Fibroblast of lung (primary cell): ENCODE measurements around the gene RND3. TPM values are rescaled to one million over a fixed set of nuclear protein-coding genes. Genes with fewer than 3 reads are reported as not detected.
A peak's percentile ranks its signal among the peaks of the same experiment; 100 is the strongest.

ENCODE experiments used
- DNase-seq, 2 donors: peaks; one replicate each; pipeline versions ENCODE4 v3.0.0 to v3.0.0-alpha.2; 2010; ENCODE audit warnings: low read depth in 2 of 2
- H2AFZ ChIP-seq: 2 replicates; pipeline ENCODE4 v1.5.1; 2012; ENCODE audit warnings: low read length, control low read depth, inconsistent platforms
- H3K27ac ChIP-seq: 2 replicates; pipeline ENCODE4 v1.5.1; 2011; ENCODE audit warnings: low read length, control low read depth; ENCODE audit not compliant: insufficient read depth
- H3K27me3 ChIP-seq: 2 replicates; pipeline ENCODE4 v1.5.1; 2011; ENCODE audit warnings: mild to moderate bottlenecking, low read length; ENCODE audit not compliant: control insufficient read depth, insufficient read depth
- H3K36me3 ChIP-seq: 2 replicates; pipeline ENCODE4 v1.5.1; 2011; ENCODE audit warnings: low read length; ENCODE audit not compliant: control insufficient read depth, insufficient read depth
- H3K4me1 ChIP-seq: 2 replicates; pipeline ENCODE4 v1.5.1; 2011; ENCODE audit warnings: low read length; ENCODE audit not compliant: control insufficient read depth, insufficient read depth; ENCODE audit errors: extremely low read depth
- H3K4me2 ChIP-seq: 2 replicates; pipeline ENCODE4 v1.5.1; 2011; ENCODE audit warnings: low read length, control low read depth; ENCODE audit not compliant: insufficient read depth; ENCODE audit errors: extremely low read depth
- H3K4me3 ChIP-seq, 4 experiments: fragments of 200-600 bp in 1 of 4; sonication (generic) in 1 of 4; replicated peaks in 1 of 4; 2 replicates each; pipeline ENCODE4 v1.5.1; 2011 to 2016; ENCODE audit warnings: low read length in 4 of 4, low read depth in 3 of 4, mild to moderate bottlenecking in 3 of 4, control low read depth in 2 of 4, inconsistent platforms in 1 of 4, mixed read lengths in 1 of 4; ENCODE audit not compliant: insufficient read depth in 1 of 4; ENCODE audit errors: control extremely low read depth in 1 of 4
- H3K79me2 ChIP-seq: 2 replicates; pipeline ENCODE4 v1.5.1; 2012; ENCODE audit warnings: mild to moderate bottlenecking, low read length, inconsistent platforms; ENCODE audit not compliant: control insufficient read depth, insufficient read depth
- H3K9ac ChIP-seq: 2 replicates; pipeline ENCODE4 v1.5.1; 2011; ENCODE audit warnings: mild to moderate bottlenecking, low read length, control low read depth; ENCODE audit not compliant: insufficient read depth
- H3K9me3 ChIP-seq: 2 replicates; pipeline ENCODE4 v1.5.1; 2012; ENCODE audit warnings: low read depth, low read length; ENCODE audit not compliant: control insufficient read depth, insufficient read depth
- H4K20me1 ChIP-seq: 2 replicates; pipeline ENCODE4 v1.5.1; 2011; ENCODE audit warnings: low read length; ENCODE audit not compliant: control insufficient read depth, insufficient read depth; ENCODE audit errors: extremely low read depth
- CTCF ChIP-seq, 2 donors: IDR thresholded peaks in 1 of 2; conservative IDR thresholded peaks in 1 of 2; 1 replicate in 1 of 2; 2 replicates in 1 of 2; pipeline ENCODE4 v1.5.1; 2011 to 2012; ENCODE audit warnings: low read length in 2 of 2, control low read depth in 1 of 2, inconsistent platforms in 1 of 2, low read depth in 1 of 2, mild to moderate bottlenecking in 1 of 2
- EZH2 ChIP-seq: IDR thresholded peaks from 2 replicates; pipeline ENCODE4 v1.5.1; 2012; ENCODE audit warnings: low read length, control low read depth, mild to moderate bottlenecking; ENCODE audit errors: missing control alignments
- polyA plus RNA-seq, 2 donors: library from polyadenylated mRNA; depleted of rRNA in 1 of 2; stranded (reverse) in 1 of 2; unstranded in 1 of 2; fragments of >200 nt; gene quantifications; 2 replicates each; pipeline ENCODE4 v1.2.1, GENCODE V29; 2011 to 2012; ENCODE audit warnings: missing spikeins in 1 of 2
- total RNA-seq: library from RNA; depleted of rRNA; stranded (reverse); fragments of >200 nt; gene quantifications from 2 replicates; pipeline ENCODE4 v1.2.1, GENCODE V29; 2014

RND3 gene
- total and polyA plus RNA-seq, 2 donors (not counting 1 experiment from before 2014, with no cell fraction given) = 363 to 1,405 TPM

GRCh38 chr2:150522269-150522668, 34.8 kb upstream of the RND3 start:
- H3K4me3 ChIP-seq = no peak overlapping the region
- H3K27me3 ChIP-seq = no peaks in the 10 kb centered on the region
- peak in 1 of 2 donors; percentile 41 for DNase-seq
- H2AFZ ChIP-seq = no peak overlapping the region
- no peak overlapping the region for H3K9ac ChIP-seq
- no peaks in the 10 kb centered on the region for H3K79me2 ChIP-seq
- no peak overlapping the region for H3K27ac ChIP-seq
- no peaks in the 10 kb centered on the region for H3K9me3 ChIP-seq
- H4K20me1 ChIP-seq = no peaks in the 10 kb centered on the region
- TF ChIP-seq EZH2 (no peak), CTCF (conservative IDR thresholded peaks at IDR 0.05 in 1 of 2, IDR thresholded peaks at IDR 0.05 in 1 of 2; ENCODE audit: low read depth in 1 of 2, low read length in 2 of 2) (no peak)
- no peak overlapping the region for H3K4me2 ChIP-seq
- no peaks in the 10 kb centered on the region for H3K36me3 ChIP-seq
- H3K4me1 ChIP-seq = peaks cover 14% of the 10 kb centered on the region

DNA sequence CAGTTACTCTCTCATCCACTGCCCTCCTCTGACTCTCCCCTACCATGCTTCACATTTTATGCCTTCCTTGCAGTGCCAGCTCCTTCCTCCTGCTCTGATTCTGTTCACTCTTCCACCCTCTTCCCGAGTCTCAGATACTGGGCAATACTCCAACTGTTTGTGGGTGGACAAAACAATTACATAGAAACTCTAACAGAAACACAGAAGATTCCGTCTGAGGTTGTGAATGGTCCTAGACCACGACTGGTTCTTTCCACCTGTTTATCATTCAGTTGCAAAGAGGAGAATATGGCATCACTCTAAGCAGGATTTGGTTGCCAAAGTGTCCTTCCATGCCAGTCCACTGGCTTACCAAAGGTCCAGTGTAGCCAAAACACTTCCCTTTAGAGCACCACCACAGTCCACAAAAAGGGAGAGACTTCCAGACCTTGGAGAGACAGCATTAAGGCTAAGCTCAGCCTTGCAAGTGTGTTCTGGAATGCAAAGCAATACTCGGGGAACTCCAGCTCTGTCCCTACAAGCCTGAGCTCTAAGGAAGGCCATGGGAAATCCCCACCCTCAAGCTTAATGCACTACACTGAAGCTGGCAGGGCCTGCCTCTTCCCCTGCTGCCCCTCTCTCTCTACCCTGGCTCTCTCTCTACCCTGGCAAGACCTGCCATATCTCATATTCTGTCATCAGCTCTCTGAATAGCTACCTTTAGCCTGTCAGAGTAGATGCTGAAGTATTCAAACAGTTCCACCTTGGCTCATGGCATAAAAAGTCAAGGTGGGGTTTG, 33.6 kb upstream of the RND3 start:
- peak overlapping the region; percentile 46 for H3K4me2 ChIP-seq
- H3K4me1 ChIP-seq = peaks cover 10% of the 10 kb centered on the region
- no peaks in the 10 kb centered on the region for H3K36me3 ChIP-seq
- TF ChIP-seq EZH2 = no peak
- TF ChIP-seq CTCF (conservative IDR thresholded peaks at IDR 0.05 in 1 of 2, IDR thresholded peaks at IDR 0.05 in 1 of 2; ENCODE audit: low read depth in 1 of 2, low read length in 2 of 2) = no peak
- H3K27ac ChIP-seq = peak overlapping the region; percentile 0
- H4K20me1 ChIP-seq = no peaks in the 10 kb centered on the region
- DNase-seq = peak; percentile 57 to 74
- H3K27me3 ChIP-seq = no peaks in the 10 kb centered on the region
- H3K79me2 ChIP-seq = no peaks in the 10 kb centered on the region
- peak overlapping the region; percentile 54 for H2AFZ ChIP-seq
- H3K9ac ChIP-seq = no peak overlapping the region
- H3K4me3 ChIP-seq = no peak overlapping the region
- H3K9me3 ChIP-seq = no peaks in the 10 kb centered on the region

- Histone ChIP-seq H3K79me2 (no peaks in the 10 kb centered on the region), H2AFZ (no peak overlapping the region), H4K20me1 (no peaks in the 10 kb centered on the region), H3K27me3 (no peaks in the 10 kb centered on the region), H3K4me2 (no peak overlapping the region), H3K27ac (peak overlapping the region; percentile 22), H3K4me3 (no peak overlapping the region), H3K9ac (no peak overlapping the region), H3K9me3 (no peaks in the 10 kb centered on the region), H3K4me1 (peaks cover 8% of the 10 kb centered on the region), H3K36me3 (no peaks in the 10 kb centered on the region)
- no peak for DNase-seq
- TF ChIP-seq CTCF (conservative IDR thresholded peaks at IDR 0.05 in 1 of 2, IDR thresholded peaks at IDR 0.05 in 1 of 2; ENCODE audit: low read depth in 1 of 2, low read length in 2 of 2) = no peak
- no peak for TF ChIP-seq EZH2
Observed at GRCh38 chr2:150520033-150520432, 32.6 kb upstream of the RND3 start.
